CD4-positive, alpha-beta T cell treated with Interferon gamma for 1 hour (primary cell): Measurements from ENCODE around the gene FYN.
"Not testable (repeated sequence)": the region's sequence is repeated elsewhere in the genome, so short reads cannot be mapped to it uniquely, and the experiment has no call there.

ENCODE experiments used
- DNase-seq: peaks from one replicate; pipeline ENCODE4 v3.0.0-alpha.2; 2020

The FYN gene

GRCh38 chr6:111786151-111786550 lies 87.1 kb downstream of the FYN start:
- not testable (repeated sequence) for DNase-seq

DNA sequence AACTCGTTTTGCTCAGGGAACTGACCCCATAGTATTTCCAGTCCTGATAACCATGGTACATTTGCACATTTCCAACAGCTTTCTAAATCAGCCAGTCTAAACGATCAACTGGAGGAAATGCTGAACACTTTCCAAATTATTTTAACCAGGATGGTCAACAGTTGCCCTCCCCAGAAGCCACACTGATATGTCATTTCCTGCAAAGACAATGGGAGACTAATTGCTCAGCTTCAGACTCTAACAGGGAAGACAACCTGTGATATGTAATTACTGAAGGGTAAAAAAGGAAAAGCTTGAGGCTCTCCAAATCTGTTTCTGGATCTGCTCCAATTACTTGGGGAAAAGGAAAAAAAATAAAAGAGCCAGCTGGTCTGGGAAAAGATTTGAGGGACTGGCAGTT lies 88.8 kb downstream of the FYN start:
- no peak for DNase-seq

DNA sequence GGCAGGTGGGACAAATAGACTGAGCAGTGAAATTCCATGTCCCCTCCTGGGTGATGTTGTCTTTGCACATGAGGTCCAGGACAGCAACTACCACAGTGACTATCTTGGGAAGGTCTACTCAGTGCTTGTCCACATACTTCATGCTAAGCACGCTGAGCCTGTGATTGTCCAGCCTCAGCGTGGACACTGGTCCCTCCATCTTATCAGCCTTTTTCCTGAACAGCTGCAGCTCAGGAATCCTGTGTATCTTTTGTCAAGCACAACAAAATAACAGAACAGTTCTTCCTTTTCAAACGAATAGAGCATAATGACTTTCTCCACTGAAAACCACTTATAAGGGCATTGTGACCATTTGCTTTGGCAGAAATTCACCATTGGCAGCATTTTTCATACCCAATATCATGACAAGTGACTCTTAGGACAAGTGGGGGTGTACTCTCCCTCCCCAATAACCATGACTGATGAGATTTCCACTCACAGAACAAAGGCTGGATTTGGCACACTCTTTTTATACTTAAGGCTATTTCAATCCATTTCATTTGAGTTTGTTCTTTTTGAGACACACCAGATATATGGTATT lies 90.3 kb downstream of the FYN start:
- DNase-seq: no peak

GRCh38 chr6:111782192-111782809 lies 91.0 kb downstream of the FYN start:
- DNase-seq: no peak

GRCh38 chr6:111781041-111781708 lies 92.1 kb downstream of the FYN start:
- no peak for DNase-seq

DNA sequence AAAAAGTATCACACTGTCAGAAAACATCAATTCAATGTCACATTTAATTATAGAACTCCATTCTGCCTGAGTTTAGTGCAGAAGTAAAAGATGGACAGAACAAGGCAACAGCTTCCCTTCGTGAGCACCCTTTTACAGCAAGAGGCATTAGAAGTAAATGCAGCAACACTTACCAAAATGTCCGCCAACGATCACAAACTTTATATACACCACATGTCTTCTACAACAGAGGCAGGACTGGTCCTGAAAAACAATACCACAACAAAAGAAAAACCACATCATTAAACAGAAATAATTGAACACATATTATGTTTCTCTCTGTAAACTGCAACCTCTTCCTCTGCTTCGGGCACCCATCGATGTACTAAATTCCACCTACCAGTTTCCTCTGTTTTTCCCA lies 92.9 kb downstream of the FYN start:
- DNase-seq: no peak

DNA sequence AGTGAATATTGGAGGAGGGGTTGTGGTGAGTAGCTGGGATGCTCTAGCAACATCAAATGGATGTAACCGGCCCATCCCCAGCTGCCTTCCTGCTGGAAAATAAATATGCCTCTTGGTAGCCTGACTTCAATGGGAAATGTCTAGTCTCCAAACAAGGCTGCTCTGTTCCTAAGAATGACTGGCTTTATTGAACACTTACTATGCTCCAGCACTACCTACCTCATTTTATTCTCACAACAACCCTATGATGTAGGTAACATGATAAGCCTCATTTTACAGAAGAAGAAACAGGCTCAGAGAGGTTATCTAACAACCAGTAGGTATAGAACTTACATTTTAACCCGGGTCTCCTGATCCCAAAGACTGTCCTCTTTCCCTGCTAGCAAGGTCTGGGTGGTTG lies 93.6 kb downstream of the FYN start:
- no peak for DNase-seq

DNA sequence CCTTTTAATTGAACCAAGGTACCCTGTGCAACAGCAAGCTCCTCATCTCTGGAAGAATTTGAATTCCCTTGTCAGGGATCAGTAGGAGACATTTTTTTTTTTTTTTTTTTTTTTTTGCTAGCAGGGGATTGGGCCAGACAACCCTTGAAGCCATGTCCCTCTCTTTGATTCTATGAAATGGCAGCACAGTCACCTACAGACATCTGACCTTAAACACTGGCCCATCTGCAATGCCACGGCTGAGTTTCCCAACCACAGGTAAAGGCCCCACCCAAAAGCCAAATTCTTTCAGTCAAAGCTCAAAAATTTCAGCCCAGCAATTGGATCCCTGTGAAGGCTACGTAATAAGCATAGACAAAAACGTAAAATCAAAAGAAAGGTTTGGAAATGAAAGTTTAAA lies 94.2 kb downstream of the FYN start:
- no peak for DNase-seq

DNA sequence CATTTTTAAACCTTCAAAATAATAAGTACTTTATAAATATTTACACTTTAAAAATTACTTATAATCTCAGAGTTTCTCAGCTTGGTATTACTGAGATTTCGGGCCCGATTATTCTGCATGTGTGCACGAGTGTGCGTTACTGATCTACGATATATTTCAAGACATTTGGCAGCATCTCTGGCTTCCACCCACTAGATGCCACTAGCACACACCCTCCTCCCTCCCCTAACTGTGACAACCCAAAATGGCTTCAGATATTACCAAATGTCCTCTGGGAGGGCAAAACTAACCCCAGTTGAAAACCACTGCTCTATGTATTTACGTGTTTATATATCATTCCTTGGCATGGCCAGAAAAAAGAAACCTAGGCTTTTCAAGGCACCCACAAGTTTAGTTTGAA lies 95.9 kb downstream of the FYN start:
- peak; percentile 39 for DNase-seq

DNA sequence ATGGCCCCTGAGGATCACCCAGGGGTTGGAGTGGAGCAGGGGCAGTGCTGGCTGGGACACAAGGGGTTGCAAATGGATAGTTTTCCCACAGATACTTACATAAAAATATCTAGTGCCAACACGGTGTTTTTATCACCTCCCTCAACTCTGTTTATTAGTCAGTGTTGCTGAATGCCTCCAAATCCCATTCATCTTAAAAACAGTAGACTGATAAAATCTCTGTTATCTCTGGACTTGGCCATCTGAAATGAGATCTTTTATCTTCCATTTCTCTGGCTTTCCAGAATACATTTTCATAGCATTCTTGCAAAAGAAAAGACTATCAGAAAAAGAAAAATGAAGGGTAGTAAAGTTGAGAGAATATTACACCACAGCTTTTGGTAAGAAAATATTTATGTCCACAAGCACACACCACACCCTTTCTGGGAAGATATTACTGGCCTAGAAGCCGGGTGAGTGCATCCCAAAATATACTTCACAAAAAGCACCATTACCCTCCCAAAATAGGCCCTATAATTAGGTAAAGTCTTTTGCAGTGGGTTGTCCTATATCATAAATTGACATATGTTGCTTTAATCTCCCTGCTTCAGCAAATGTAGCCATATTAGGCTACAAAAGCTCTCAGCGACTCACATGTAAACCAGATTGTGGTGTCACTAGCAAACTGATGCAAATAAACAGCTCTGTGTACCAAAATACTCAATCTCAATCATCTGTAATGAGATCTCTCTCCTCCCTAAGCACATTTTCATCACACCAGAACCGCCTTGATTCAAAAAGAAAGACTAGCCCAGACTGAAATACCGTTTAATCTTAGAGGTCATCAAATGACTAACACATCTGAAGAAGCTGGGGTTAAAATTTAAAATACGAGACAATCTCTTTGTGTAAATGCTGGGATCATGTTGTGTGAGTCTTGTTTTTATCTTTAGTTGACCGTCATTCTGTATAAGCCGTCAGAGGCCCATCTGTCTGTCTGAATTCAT lies 96.7 kb downstream of the FYN start:
- no peak for DNase-seq

GRCh38 chr6:111775145-111775922 lies 97.9 kb downstream of the FYN start:
- no peak for DNase-seq

DNA sequence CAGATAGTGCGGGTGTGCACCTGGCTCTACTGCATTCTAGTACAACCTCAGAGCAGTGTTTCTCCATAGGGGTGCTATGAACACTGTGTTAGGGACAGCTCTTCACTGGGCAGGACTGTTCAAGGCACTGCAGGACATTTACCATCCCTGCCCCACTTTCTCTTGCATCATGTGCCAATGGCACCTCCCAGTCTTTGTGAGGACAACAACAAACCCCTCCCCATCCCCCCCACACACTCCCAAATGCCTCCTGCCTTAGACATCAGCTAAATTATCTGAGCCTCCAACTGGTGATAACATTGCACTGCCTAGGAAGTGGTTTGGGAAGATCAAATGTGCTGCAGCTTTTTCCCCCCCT lies 98.9 kb downstream of the FYN start:
- no peak for DNase-seq

- DNase-seq: no peak
These were observed 99.5 kb downstream of the FYN start for GRCh38 chr6:111773501-111774345.

GRCh38 chr6:111772381-111772780 lies 100.9 kb downstream of the FYN start:
- DNase-seq: no peak

DNA sequence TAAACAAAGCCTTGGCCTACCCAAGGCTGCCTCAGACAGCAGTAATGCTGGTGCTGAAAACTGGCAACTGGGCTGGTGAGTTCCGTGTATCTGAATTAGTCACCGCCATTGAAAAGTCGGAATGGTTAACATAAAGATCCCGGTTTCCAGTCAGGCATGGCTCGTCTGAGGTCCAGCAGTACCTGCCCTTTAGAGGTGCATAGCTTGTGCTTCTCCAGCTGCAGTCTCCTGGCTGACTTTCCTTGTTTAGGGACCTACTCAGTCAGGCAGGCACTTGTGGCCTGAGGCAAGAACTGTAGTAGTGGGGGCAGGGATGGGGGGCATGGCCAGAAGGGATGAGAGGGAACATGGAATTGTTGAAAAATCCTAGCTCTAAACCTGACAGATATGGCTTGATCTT lies 101.6 kb downstream of the FYN start:
- no peak for DNase-seq

DNA sequence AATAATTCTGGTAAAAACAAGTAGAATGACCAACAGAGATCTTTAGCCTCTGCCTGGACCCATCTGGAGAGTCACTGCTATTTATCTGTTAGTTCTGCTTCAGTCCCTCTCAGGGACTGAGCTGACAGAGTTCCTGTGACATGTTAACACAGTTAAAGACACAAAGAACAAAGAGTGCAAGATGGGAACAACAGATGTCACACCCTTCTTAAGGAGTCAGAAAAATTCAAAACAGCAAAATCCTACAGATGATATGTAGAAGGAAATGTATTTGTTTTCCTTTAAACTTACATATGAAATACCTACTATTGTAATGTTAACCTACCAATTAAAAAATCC lies 102.2 kb downstream of the FYN start:
- DNase-seq: no peak

DNA sequence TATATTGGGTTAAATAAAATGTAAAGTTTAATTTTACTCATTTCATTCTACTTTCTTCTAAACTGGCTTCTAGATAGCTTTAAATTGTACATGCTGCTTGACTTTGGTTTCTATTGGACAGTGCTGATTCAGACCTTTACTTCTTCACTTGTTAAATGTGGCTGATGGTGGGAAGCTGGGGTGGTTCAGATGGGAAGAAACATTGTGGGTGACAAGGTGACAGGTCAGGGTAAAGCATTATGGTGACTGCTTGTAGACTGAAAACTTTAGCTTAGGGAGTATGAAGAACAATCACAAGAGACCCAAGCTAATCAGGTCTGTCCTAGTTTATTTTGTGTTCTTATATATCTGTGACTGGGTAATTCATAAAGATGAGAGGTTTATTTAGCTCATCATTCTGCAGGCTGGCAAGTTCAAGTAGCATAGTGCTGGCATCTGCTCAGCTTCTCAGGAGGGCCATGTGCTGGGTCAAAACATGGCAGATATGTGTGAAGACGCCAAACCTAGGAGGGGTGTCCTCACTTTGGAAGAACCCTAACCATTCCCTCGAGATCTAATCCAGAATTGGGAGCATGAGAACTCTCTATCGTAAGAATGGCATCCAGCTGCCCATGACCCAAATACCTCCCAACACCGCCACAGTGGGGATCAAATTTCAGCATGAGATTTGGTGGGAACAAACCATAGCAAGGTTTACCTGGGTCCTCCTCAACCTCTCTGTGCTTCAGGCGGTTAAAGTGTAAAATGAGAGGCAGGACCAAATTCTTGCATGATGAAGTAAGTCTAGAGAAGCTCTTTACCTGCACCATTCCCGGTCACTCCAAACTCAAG lies 102.8 kb downstream of the FYN start:
- DNase-seq: no peak

GRCh38 chr6:111769365-111770152 lies 103.7 kb downstream of the FYN start:
- no peak for DNase-seq

DNA sequence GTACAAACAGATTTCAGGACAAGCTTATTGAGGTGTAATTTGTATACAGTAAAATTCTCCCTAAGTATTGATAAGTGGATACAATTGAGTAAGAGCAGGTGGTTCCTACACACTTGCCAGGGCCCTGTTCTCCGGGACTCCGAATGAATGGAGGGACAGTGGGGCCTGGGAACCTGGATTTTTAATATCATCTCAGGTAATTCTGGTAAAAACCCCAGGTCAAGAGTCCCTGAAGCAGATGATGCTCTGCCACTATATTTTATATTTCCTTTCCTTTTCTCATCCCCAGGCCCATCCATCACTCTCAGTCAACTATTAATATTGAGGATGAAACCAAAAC lies 104.9 kb downstream of the FYN start:
- no peak for DNase-seq

DNA sequence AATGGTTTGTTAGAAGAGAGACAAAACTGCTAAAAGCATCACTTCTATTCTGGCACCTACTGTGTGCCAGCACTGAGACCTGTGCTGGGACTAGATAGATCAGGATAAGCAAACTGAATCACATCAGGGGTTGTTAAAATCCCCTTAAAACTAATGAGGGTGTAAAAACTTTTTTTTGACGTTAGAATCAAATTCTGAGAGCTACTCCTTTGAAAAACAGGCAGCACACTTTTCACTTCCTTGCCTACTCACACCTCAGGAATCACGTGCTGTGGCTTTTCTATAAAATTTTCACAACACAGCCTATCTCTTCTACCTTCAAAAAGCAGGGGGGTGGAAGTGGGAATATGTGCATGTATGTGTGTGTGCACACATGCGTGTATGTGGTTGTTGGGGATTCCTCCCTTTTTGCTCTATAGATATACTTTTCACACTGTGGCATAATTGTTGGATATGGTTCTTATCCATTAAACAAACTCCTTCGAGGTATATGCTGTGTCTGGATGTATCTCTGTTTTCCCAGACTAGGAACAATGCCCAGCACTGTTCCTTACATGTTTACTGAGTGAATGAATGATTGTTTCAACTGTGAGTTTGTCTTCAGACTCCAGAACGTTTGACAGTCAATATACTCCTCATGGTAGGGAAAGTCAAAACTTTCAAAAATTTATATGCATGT lies 105.4 kb downstream of the FYN start:
- DNase-seq: peak; percentile 33
